NT2/D1 (cell line): ENCODE data around the gene RGS7.

ENCODE experiments used
- SUZ12 ChIP-seq: IDR thresholded peaks from 2 replicates; pipeline ENCODE4 v1.6.1; 2011; ENCODE audit not compliant: insufficient read length, insufficient read depth; ENCODE audit errors: extremely low read depth
- ZNF274 ChIP-seq: IDR thresholded peaks from 2 replicates; pipeline ENCODE4 v1.6.1; 2011; ENCODE audit warnings: mild to moderate bottlenecking, low read depth, low read length

- TF ChIP-seq ZNF274 (no peak), SUZ12 (no peak)
Measured at GRCh38 chr1:240765732-240766363, 591.2 kb downstream of the RGS7 start.
